OCI-LY7 (cell line): ENCODE measurements around the gene FBXW12. TPM values are rescaled to one million over a fixed set of nuclear protein-coding genes. Genes with fewer than 3 reads are reported as not detected.

Experiments used
- BruUV-seq: library from RNA; stranded (reverse); fragments of 400-500 nt; replicated peaks from 2 replicates; lab custom pipeline; 2021; lab: Mats Ljungman, UMichigan
- CTCF ChIA-PET: fragments of 300-600 bp; sonication (Branson Sonifier 250); formaldehyde crosslinking; loops from one replicate; lab custom pipeline; 2022; ENCODE audit warnings: antibody characterized with exemption; ENCODE audit not compliant: unreplicated experiment; lab: Charles Lee
- POLR2A ChIA-PET: fragments of 300-600 bp; sonication (Branson Sonifier 250); formaldehyde crosslinking; loops from one replicate; lab custom pipeline; 2022; ENCODE audit warnings: antibody characterized with exemption; lab: Charles Lee
- DNase-seq: peaks from one replicate; pipeline ENCODE4 v3.0.0-alpha.2; 2015; ENCODE audit warnings: low spot score
- H2AFZ ChIP-seq: fragments of 200-600 bp; sonication (generic), shearing (Covaris generic); 2 replicates; pipeline ENCODE4 v1.6.1; 2014; ENCODE audit warnings: mild to moderate bottlenecking, antibody characterized with exemption, low read length, moderate library complexity
- H3K27ac ChIP-seq: fragments of 200-600 bp; sonication (generic); 2 replicates; pipeline ENCODE4 v1.5.1; 2014; ENCODE audit warnings: mixed run types, low read depth, mild to moderate bottlenecking, moderate library complexity, low read length, inconsistent platforms; ENCODE audit not compliant: poor library complexity, severe bottlenecking
- H3K36me3 ChIP-seq: fragments of 200-600 bp; sonication (generic); 2 replicates; pipeline ENCODE4 v1.6.1; 2014; ENCODE audit warnings: mild to moderate bottlenecking, antibody characterized with exemption, low read length, moderate library complexity, mixed read lengths; ENCODE audit not compliant: insufficient read depth
- H3K4me1 ChIP-seq: fragments of 200-600 bp; sonication (generic); 2 replicates; pipeline ENCODE4 v1.5.1; 2014; ENCODE audit warnings: mild to moderate bottlenecking, low read length; ENCODE audit not compliant: insufficient read depth, poor library complexity, severe bottlenecking
- H3K4me2 ChIP-seq: fragments of 200-600 bp; sonication (generic); 2 replicates; pipeline ENCODE4 v1.6.1; 2014; ENCODE audit warnings: mild to moderate bottlenecking, low read length
- H3K4me3 ChIP-seq: fragments of 200-600 bp; sonication (generic); 2 replicates; pipeline ENCODE4 v1.5.1; 2014; ENCODE audit warnings: mild to moderate bottlenecking, low read depth, low read length; ENCODE audit not compliant: poor library complexity, severe bottlenecking
- H3K79me2 ChIP-seq: fragments of 200-600 bp; sonication (generic); 2 replicates; pipeline ENCODE4 v1.6.1; 2016; ENCODE audit warnings: low read depth, mild to moderate bottlenecking, low read length, moderate library complexity, mixed read lengths; ENCODE audit not compliant: insufficient read depth
- H3K9me2 ChIP-seq: fragments of 200-600 bp; sonication (generic); 2 replicates; pipeline ENCODE4 v1.6.1; 2016; ENCODE audit warnings: mild to moderate bottlenecking, low read length, mixed read lengths; ENCODE audit not compliant: insufficient read depth
- H3K9me3 ChIP-seq: fragments of 200-600 bp; sonication (generic); 2 replicates; pipeline ENCODE4 v1.6.1; 2014; ENCODE audit warnings: mild to moderate bottlenecking, mixed run types, low read length, mixed read lengths
- H4K20me1 ChIP-seq: fragments of 200-600 bp; sonication (generic); 2 replicates; pipeline ENCODE4 v1.6.1; 2014; ENCODE audit warnings: mild to moderate bottlenecking, antibody characterized with exemption, low read length, moderate library complexity, mixed read lengths; ENCODE audit not compliant: insufficient read depth
- EZH2phosphoT487 ChIP-seq: fragments of 200-600 bp; sonication (generic); IDR thresholded peaks from 2 replicates; pipeline ENCODE4 v1.6.1; 2018; ENCODE audit warnings: low read depth, borderline replicate concordance, mild to moderate bottlenecking, mixed run types, antibody characterized with exemption, low read length, moderate library complexity, mixed read lengths
- intact Hi-C: fragments of 100-400 bp; cut with micrococcal nuclease; formaldehyde crosslinking; loops from one replicate; pipeline ENCODE4 v1.10.0; 2022; ENCODE audit not compliant: unreplicated experiment
- total RNA-seq, 2 experiments: library from RNA; depleted of rRNA in 1 of 2; stranded (reverse); fragments of >200 nt in 1 of 2; shearing (Covaris generic) in 1 of 2; gene quantifications; 2 replicates each; pipeline ENCODE4 v1.2.3, GENCODE V29; 2014 to 2022
- TF ChIP-seq, protein P1 (sequence below): fragments of 200-600 bp; sonication (generic); conservative IDR thresholded peaks from 2 replicates; pipeline ENCODE4 v1.5.1; 2014; ENCODE audit warnings: mild to moderate bottlenecking, antibody characterized with exemption, low read length, moderate library complexity, mixed read lengths

FBXW12 gene
- total RNA-seq, 2 experiments from 2014 or later, result 0.44 to 0.50 TPM

DNA sequence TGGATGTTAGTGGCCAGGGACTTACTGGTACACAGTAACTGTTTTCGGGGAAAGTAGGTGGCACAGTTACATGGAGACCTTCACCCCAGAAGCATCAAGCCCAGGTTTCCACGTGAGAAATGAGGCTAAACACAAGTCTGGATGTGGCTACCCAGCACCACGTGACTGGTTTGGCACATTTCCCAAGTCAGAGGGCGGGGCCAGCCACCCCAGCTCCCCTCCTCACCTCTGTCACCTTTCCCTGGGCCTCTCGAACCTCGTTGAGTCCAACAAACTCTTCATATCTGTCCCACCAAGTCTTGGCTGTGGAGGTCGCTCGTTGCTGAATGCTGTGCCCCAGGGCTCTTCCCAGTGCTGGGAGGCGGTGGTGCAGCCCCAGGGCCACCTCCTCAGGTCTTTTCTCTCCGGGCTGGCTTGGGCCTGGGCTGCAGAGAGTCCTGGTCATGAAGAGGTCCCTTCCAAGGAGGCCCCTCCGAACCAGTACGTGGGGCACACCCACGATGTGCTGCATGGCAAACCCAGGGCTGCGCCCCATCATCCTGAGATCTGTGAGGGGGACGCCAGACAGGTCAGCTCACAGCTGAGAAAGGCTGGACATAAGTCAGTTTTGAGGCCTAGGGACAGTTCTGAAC, 62.7 kb downstream of the FBXW12 start:
- peaks cover 10% of the 10 kb centered on the region for H3K79me2 ChIP-seq
- intact Hi-C loops, result loop anchor here (10.0 kb wide), 1 partner anchor 130 kb away; the partner anchor contains the start of gene NME6
- H3K4me1 ChIP-seq, result peaks cover 51% of the 10 kb centered on the region
- no peak for TF ChIP-seq EZH2phosphoT487
- TF ChIP-seq, protein P1, sequence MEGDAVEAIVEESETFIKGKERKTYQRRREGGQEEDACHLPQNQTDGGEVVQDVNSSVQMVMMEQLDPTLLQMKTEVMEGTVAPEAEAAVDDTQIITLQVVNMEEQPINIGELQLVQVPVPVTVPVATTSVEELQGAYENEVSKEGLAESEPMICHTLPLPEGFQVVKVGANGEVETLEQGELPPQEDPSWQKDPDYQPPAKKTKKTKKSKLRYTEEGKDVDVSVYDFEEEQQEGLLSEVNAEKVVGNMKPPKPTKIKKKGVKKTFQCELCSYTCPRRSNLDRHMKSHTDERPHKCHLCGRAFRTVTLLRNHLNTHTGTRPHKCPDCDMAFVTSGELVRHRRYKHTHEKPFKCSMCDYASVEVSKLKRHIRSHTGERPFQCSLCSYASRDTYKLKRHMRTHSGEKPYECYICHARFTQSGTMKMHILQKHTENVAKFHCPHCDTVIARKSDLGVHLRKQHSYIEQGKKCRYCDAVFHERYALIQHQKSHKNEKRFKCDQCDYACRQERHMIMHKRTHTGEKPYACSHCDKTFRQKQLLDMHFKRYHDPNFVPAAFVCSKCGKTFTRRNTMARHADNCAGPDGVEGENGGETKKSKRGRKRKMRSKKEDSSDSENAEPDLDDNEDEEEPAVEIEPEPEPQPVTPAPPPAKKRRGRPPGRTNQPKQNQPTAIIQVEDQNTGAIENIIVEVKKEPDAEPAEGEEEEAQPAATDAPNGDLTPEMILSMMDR, result no peak
- POLR2A ChIA-PET, result interaction anchor here (1.2 kb wide), 1 partner anchor 11 kb away, joined by 3 read pairs; the partner anchor contains the start of gene ATRIP
- no peak overlapping the region for H3K4me2 ChIP-seq
- no TSS peak for BruUV-seq
- peaks cover 38% of the 10 kb centered on the region; the same call in 1 of the 2 replicates for H3K36me3 ChIP-seq
- no peak for DNase-seq
- H2AFZ ChIP-seq, result no peak overlapping the region
- H4K20me1 ChIP-seq, result peaks cover 7% of the 10 kb centered on the region; the same call in 1 of the 2 replicates
- CTCF ChIA-PET, result interaction anchor here (1.2 kb wide), 1 partner anchor 34 kb away, joined by 6 read pairs; no protein-coding TSS in a partner anchor
- no peak overlapping the region for H3K4me3 ChIP-seq
- no peaks in the 10 kb centered on the region for H3K9me3 ChIP-seq
- H3K27ac ChIP-seq, result no peak overlapping the region
- H3K9me2 ChIP-seq, result no peaks in the 10 kb centered on the region

DNA sequence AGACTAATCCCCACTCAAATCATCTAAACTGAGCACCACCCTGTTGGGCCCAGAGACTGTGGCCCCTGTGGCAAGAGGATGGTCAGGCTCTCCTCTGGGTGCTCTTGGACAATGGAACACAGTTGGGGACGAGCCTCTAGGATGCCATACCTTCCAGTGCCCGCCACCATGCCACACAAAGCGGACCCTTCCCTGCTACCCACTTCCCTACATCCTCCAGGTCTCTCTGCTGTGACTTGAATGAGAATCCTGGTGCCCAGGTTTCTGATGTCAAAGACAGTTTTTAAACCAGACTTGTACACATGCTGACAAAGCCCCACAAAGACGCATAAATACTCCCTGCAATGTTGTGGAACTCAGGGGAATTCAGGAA, 63.2 kb downstream of the FBXW12 start:
- ChIA-PET POLR2A (interaction anchor here (0.6 to 1.5 kb wide), 4 partner anchors 11 to 175 kb away, joined by 3 to 6 read pairs (median 3); no protein-coding TSS in a partner anchor), CTCF (interaction anchor here (0.8 to 1.9 kb wide), 7 partner anchors 11 to 166 kb away, joined by 4 to 31 read pairs (median 9); partner anchors contain the start of gene ATRIP)
- Histone ChIP-seq H3K9me3 (no peaks in the 10 kb centered on the region), H3K4me1 (peaks cover 46% of the 10 kb centered on the region), H3K79me2 (peaks cover 12% of the 10 kb centered on the region), H3K4me2 (no peak overlapping the region), H3K36me3 (peaks cover 38% of the 10 kb centered on the region; the same call in 1 of the 2 replicates), H2AFZ (no peak overlapping the region), H4K20me1 (peaks cover 7% of the 10 kb centered on the region; the same call in 1 of the 2 replicates), H3K4me3 (no peak overlapping the region), H3K27ac (no peak overlapping the region), H3K9me2 (no peaks in the 10 kb centered on the region)
- no peak for DNase-seq
- BruUV-seq, result no TSS peak
- intact Hi-C loops, result loop anchor here (10.0 kb wide), 1 partner anchor 130 kb away; the partner anchor contains the start of gene NME6
- TF ChIP-seq, protein P1, result no peak
- no peak for TF ChIP-seq EZH2phosphoT487
